Stimulated activated CD4-positive, alpha-beta T cell treated with anti-CD3 and anti-CD28 coated beads, Interleukin-15, amount 100 ng/mL, for 48 hours (primary cell): Measurements from ENCODE around the gene LARP6.

Experiments used
- DNase-seq, 2 donors: peaks; one replicate each; pipeline ENCODE4 v3.0.0-alpha.2; 2020; ENCODE audit warnings: low read depth in 2 of 2

LARP6 gene

GRCh38 chr15:70796516-70797310, 57.2 kb downstream of the LARP6 start:
- no peak for DNase-seq

- no peak for DNase-seq
Observed at GRCh38 chr15:70795311-70795665, 58.7 kb downstream of the LARP6 start.

- no peak for DNase-seq
Observed at GRCh38 chr15:70794596-70795310, 59.2 kb downstream of the LARP6 start.

- DNase-seq = no peak
Observed at GRCh38 chr15:70793694-70794093, 60.3 kb downstream of the LARP6 start.

- DNase-seq = no peak
Observed at GRCh38 chr15:70792171-70792573, 61.8 kb downstream of the LARP6 start.

- DNase-seq = no peak
Observed at GRCh38 chr15:70791259-70791658, 62.7 kb downstream of the LARP6 start.

- DNase-seq = no peak
Observed at GRCh38 chr15:70789213-70789612, 64.7 kb downstream of the LARP6 start.

- DNase-seq = no peak
Observed at GRCh38 chr15:70788114-70789049, 65.6 kb downstream of the LARP6 start.

GRCh38 chr15:70786996-70787395, 67.0 kb downstream of the LARP6 start:
- DNase-seq = no peak

GRCh38 chr15:70783610-70784022, 70.3 kb downstream of the LARP6 start:
- no peak for DNase-seq

- no peak for DNase-seq
Observed at GRCh38 chr15:70783041-70783440, 70.9 kb downstream of the LARP6 start.

GRCh38 chr15:70781236-70781635, 72.7 kb downstream of the LARP6 start:
- no peak for DNase-seq
